ENCODE results near the gene PCDHB12.
"Not testable (repeated sequence)": the region's sequence is repeated elsewhere in the genome, so short reads cannot be mapped to it uniquely, and the experiment has no call there.

Gene PCDHB12
- long read RNA-seq, donor 1, partial matches to known transcripts = 0 of 5 reads
- long read RNA-seq, donor 1, other reads (novel, unspliced or antisense) = 0 of 5 reads
- long read RNA-seq, donor 2 = 0 reads
- long read RNA-seq, donor 3, partial matches to known transcripts = 0 of 1 reads
- long read RNA-seq, donor 3, other reads (novel, unspliced or antisense) = 0 of 1 reads
- long read RNA-seq, donor 4, transcript PCDHB12-201 (1 exons, 3,853 nt) = major isoform, 5 of 5 reads
- long read RNA-seq, donor 4, partial matches to known transcripts = 0 of 5 reads
- long read RNA-seq, donor 4, other reads (novel, unspliced or antisense) = 0 of 5 reads
- long read RNA-seq, donor 5, partial matches to known transcripts = 0 of 3 reads
- long read RNA-seq, donor 5, other reads (novel, unspliced or antisense) = 0 of 3 reads
- long read RNA-seq, donor 6, transcript PCDHB12-201 (1 exons, 3,853 nt) = major isoform, 7 of 7 reads
- long read RNA-seq, donor 6, partial matches to known transcripts = 0 of 7 reads
- long read RNA-seq, donor 6, other reads (novel, unspliced or antisense) = 0 of 7 reads
- long read RNA-seq, donor 7, transcript PCDHB12-201 (1 exons, 3,853 nt) = major isoform, 9 of 10 reads
- long read RNA-seq, donor 7, partial matches to known transcripts = 0 of 10 reads
- long read RNA-seq, donor 7, other reads (novel, unspliced or antisense) = 0 of 10 reads
- long read RNA-seq, donor 8 = 0 reads

DNA sequence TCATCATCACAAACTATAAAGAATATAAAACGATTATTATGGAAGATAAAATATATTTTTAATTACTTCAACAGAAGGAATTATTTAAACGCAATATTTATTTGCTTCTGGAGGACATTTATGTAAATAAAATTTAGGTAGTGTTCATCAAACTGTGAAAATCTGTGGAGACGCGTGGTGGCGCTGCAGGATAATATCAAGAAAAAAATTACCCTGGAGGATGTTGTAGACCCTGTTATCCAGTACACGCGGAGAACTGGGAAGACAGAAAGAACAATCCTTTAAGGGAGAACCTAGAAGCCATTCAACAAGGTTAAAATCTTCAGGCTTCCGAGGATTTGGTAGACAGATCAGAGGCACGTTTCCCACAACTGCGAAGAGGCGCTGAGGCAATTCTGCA is at the start of gene PCDHB12:
PCDHB12 (plus strand) TSS at position 242 of the 400 bp plus-strand sequence. CDS start 189 bp downstream, outside the sequence.
- no peak for DNase-seq

DNA sequence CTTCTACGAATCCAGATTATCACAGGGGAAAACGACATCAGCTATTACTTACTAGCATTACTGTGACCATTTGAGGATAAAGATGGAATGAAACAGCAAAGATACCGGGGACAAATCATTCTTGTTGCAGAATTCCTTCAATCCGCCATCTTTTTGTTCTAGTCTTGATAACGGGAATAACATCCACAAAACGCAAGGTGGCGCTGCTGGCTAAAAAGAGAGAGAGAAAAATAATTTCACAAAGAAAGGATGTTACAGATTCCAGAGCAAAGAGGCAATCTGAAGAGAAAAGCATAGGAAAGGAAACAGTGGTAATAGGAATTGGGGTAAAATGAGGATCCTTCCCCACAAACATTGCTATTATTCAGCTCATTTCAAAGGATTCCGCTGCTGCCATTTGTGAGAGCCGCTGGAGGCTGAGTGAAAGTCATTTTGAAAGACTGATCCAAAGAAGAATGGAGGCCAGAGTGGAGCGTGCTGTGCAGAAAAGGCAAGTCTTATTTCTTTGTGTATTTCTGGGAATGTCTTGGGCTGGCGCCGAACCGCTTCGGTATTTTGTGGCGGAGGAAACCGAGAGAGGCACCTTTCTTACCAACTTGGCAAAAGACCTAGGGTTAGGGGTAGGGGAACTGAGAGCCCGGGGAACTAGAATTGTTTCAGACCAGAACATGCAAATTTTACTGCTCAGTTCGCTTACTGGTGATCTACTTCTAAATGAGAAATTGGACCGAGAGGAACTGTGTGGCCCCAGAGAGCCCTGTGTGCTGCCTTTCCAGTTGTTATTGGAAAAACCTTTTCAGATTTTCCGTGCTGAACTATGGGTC is 35.9 kb upstream of the PCDHB12 start, which contains the start of gene PCDHB7:
PCDHB7 (plus strand) TSS at position 264 of the 824 bp plus-strand sequence; CDS start at position 456, 192 bp downstream.
- peak; percentile 12 for DNase-seq

DNA sequence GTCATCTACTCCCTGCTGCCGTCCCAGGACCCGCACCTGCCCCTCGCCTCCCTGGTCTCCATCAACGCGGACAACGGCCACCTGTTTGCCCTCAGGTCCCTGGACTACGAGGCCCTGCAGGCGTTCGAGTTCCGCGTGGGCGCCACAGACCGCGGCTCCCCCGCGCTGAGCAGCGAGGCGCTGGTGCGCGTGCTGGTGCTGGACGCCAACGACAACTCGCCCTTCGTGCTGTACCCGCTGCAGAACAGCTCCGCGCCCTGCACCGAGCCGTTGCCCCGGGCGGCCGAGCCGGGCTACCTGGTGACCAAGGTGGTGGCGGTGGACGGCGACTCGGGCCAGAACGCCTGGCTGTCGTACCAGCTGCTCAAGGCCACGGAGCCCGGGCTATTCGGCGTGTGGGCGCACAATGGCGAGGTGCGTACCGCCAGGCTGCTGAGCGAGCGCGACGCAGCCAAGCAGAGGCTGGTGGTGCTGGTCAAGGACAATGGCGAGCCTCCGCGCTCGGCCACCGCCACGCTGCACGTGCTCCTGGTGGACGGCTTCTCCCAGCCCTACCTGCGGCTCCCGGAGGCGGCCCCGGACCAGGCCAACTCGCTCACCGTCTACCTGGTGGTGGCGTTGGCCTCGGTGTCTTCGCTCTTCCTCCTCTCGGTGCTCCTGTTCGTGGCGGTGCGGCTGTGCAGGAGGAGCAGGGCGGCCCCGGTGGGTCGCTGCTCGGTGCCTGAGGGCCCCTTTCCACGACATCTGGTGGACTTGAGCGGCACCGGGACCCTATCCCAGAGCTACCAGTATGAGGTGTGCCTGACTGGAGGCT is 34.0 kb upstream of the PCDHB12 start:
- not testable (repeated sequence) for DNase-seq

GRCh38 chr5:141175933-141176332 is 32.6 kb upstream of the PCDHB12 start:
- DNase-seq = no peak

- DNase-seq = not testable (repeated sequence)
These were observed 30.8 kb upstream of the PCDHB12 start, which contains the start of gene PCDHB8 for GRCh38 chr5:141177577-141178191. Gene PCDHB8, plus strand, starts transcription at chr5:141177790. Its CDS starts 245 bp downstream, at chr5:141178035.

DNA sequence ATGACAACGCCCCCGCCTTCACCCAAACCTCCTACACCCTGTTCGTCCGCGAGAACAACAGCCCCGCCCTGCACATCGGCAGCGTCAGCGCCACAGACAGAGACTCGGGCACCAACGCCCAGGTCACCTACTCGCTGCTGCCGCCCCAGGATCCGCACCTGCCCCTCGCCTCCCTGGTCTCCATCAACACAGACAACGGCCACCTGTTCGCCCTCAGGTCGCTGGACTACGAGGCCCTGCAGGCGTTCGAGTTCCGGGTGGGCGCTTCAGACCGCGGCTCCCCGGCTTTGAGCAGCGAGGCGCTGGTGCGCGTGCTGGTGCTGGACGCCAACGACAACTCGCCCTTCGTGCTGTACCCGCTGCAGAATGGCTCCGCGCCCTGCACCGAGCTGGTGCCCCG is 29.1 kb upstream of the PCDHB12 start:
- not testable (repeated sequence) for DNase-seq

GRCh38 chr5:141179876-141180275 is 28.6 kb upstream of the PCDHB12 start:
- DNase-seq = not testable (repeated sequence)

DNA sequence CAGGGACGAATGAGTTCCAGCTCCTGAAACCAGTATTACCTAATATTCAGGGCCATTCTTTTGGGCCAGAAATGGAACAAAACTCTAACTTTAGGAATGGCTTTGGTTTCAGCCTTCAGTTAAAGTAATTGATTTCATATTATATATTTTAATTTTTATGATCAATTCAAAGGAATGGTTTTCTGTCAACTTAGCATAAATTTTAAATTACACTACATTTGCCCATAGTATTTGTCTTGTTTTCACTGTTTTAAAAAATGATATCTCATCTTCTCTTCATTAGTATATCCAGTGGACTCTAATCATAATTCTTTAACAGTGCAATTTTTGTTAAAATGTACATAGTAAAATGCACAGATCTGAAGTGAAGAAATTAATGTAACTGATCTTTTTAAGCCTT is 28.2 kb upstream of the PCDHB12 start:
- no peak for DNase-seq

GRCh38 chr5:141182248-141182647 is 26.3 kb upstream of the PCDHB12 start, which contains the start of gene PCDHB16:
Gene PCDHB16, plus strand, starts transcription at chr5:141182387. Its CDS starts 173 bp downstream, at chr5:141182560.
- no peak for DNase-seq

DNA sequence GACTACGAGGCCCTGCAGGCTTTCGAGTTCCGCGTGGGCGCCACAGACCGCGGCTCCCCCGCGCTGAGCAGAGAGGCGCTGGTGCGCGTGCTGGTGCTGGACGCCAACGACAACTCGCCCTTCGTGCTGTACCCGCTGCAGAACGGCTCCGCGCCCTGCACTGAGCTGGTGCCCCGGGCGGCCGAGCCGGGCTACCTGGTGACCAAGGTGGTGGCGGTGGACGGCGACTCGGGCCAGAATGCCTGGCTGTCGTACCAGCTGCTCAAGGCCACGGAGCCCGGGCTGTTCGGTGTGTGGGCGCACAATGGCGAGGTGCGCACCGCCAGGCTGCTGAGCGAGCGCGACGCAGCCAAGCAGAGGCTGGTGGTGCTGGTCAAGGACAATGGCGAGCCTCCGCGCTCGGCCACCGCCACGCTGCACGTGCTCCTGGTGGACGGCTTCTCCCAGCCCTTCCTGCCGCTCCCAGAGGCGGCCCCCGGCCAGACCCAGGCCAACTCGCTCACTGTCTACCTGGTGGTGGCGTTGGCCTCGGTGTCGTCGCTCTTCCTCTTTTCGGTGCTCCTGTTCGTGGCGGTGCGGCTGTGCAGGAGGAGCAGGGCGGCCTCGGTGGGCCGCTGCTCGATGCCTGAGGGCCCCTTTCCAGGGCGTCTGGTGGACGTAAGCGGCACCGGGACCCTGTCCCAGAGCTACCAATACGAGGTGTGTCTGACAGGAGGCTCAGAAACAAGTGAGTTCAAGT is 24.2 kb upstream of the PCDHB12 start:
- DNase-seq = not testable (repeated sequence)

DNA sequence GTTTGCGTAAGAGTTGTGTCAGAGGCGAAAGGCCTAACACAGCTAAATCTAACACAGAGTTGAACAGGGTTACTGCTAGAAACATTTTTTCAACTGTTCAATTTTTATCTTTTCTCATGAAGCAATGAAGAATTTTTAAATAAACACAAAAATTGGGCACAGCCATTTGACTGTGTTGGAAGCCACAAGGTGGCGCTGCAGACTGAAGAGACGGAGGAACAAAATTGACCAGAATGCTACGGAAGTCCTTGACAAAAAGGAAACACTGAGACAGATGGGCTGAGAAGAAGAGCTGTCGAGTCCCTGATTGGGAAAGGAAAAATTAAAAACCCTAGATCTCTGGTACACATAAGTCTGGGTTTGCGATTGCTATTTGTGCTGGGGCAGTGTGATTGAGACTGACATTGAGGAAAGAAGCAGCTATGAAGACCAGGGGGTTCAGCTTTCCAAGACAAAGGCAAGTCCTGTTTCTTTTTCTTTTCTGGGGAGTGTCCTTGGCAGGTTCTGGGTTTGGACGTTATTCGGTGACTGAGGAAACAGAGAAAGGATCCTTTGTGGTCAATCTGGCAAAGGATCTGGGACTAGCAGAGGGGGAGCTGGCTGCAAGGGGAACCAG is 21.5 kb upstream of the PCDHB12 start, which contains the start of gene PCDHB9:
PCDHB9 (plus strand) TSS at position 265 of the 616 bp plus-strand sequence; CDS start at position 423, 158 bp downstream.
- no peak for DNase-seq

DNA sequence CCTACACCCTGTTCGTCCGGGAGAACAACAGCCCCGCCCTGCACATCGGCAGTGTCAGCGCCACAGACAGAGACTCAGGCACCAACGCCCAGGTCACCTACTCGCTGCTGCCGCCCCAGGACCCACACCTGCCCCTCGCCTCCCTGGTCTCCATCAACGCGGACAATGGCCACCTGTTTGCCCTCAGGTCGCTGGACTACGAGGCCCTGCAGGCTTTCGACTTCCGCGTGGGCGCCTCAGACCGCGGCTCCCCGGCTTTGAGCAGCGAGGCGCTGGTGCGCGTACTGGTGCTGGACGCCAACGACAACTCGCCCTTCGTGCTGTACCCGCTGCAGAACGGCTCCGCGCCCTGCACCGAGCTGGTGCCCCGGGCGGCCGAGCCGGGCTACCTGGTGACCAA is 19.8 kb upstream of the PCDHB12 start:
- DNase-seq = not testable (repeated sequence)

DNA sequence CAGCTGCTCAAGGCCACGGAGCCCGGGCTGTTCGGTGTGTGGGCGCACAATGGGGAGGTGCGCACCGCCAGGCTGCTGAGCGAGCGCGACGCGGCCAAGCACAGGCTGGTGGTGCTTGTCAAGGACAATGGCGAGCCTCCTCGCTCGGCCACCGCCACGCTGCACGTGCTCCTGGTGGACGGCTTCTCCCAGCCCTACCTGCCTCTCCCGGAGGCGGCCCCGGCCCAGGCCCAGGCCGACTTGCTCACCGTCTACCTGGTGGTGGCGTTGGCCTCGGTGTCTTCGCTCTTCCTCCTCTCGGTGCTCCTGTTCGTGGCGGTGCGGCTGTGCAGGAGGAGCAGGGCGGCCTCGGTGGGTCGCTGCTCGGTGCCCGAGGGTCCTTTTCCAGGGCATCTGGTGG is 19.4 kb upstream of the PCDHB12 start:
- not testable (repeated sequence) for DNase-seq

GRCh38 chr5:141192110-141192725 is 16.3 kb upstream of the PCDHB12 start, which contains the start of gene PCDHB10:
Gene PCDHB10, plus strand, starts transcription at chr5:141192353. Its CDS starts 200 bp downstream, at chr5:141192553.
- no peak for DNase-seq

DNA sequence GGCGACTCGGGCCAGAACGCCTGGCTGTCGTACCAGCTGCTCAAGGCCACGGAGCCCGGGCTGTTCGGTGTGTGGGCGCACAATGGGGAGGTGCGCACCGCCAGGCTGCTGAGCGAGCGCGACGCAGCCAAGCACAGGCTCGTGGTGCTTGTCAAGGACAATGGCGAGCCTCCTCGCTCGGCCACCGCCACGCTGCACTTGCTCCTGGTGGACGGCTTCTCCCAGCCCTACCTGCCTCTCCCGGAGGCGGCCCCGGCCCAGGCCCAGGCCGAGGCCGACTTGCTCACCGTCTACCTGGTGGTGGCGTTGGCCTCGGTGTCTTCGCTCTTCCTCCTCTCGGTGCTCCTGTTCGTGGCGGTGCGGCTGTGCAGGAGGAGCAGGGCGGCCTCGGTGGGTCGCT is 14.2 kb upstream of the PCDHB12 start:
- DNase-seq = not testable (repeated sequence)

DNA sequence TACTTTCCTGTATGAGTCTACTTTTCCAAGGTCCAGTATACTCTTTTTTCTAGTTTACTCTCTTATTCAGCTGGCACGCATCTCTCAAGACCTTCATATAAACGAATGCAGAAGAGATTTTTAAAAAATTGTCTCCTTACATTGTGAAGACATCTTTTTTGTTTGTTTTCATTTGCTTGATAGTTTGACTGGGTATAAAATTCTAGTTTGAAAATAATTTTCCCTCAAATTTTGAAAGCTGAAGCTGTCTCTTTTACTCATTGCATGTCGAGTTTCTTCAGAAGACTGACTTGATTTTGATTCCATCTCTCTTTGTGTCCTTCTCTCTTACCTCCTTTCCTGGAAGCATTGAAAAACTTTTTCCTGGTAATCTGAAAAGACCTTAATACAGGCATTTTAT is 12.2 kb upstream of the PCDHB12 start:
- DNase-seq = no peak

DNA sequence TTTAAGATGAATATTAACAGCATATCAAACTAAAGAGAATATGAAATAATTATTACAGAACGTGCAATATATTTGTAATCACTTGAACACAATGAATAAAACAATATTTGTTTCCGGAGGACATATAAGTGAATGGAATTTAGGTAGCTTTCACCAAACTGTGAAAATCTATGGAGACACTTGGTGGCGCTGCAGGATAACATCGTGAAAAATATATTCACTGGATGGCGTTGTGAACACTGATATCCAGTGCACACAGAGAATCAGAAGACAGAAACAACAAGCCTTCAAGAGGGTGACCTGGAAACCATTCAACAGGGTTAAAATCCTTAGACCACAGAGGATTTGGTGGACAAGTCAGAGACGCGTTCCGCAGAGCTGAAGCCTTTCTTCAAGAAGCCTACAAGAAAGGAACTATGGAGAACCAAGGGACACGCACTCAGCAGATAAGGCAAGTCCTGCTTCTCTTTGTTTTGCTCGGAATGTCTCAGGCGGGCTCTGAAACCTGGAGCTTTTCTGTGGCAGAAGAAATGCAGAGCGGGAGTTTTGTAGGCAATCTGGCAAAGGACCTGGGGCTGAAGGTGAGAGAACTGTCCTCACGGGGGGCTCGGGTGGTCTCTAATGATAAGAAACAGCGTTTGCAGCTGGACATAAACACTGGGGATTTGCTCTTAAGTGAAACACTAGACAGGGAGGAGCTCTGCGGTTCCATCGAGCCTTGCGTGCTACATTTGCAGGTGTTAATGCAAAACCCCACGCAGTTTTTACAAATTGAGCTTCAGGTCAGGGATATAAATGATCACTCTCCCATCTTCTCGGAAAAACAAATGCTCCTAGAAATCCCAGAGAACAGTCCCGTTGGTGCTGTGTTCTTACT is 8.9 kb upstream of the PCDHB12 start, which contains the start of gene PCDHB11:
PCDHB11 (plus strand) TSS at position 269 of the 877 bp plus-strand sequence; CDS start at position 417, 148 bp downstream.
- no peak for DNase-seq

GRCh38 chr5:141201126-141201525 is 7.4 kb upstream of the PCDHB12 start:
- DNase-seq = not testable (repeated sequence)
